Upper lobe of right lung (tissue), 1 donor: ENCODE measurements around the gene FGFR2. TPM values are rescaled to one million over a fixed set of nuclear protein-coding genes. Genes with fewer than 3 reads are reported as not detected.

Experiments
- ATAC-seq: fragments of 200-7000 bp; cut with Tn5 transposase; one replicate; pipeline ENCODE4 v1.9.1; 2020; ENCODE audit warnings: mild to moderate bottlenecking, moderate library complexity
- DNase-seq: peaks from one replicate; pipeline ENCODE4 v3.0.0-alpha.2; 2020
- H3K27ac ChIP-seq: fragments of 200-600 bp; one replicate; pipeline ENCODE4 v1.8.0; 2022
- H3K27me3 ChIP-seq: fragments of 200-600 bp; one replicate; pipeline ENCODE4 v1.8.0; 2022; ENCODE audit warnings: mild to moderate bottlenecking
- H3K36me3 ChIP-seq: fragments of 200-600 bp; one replicate; pipeline ENCODE4 v1.8.0; 2022
- H3K4me1 ChIP-seq: fragments of 200-600 bp; one replicate; pipeline ENCODE4 v1.8.0; 2022
- H3K4me3 ChIP-seq: fragments of 200-600 bp; one replicate; pipeline ENCODE4 v1.8.0; 2022; ENCODE audit warnings: mild to moderate bottlenecking
- H3K9me3 ChIP-seq: fragments of 200-600 bp; one replicate; pipeline ENCODE4 v1.8.0; 2022
- CTCF ChIP-seq: fragments of 200-600 bp; IDR thresholded peaks from one replicate; pipeline ENCODE4 v1.8.0; 2022; ENCODE audit warnings: antibody characterized with exemption
- intact Hi-C: fragments of 100-400 bp; cut with DNase I; formaldehyde crosslinking; loops from one replicate; pipeline ENCODE4 v1.11.0; 2022
- total RNA-seq: library from RNA; stranded (reverse); fragmentation: NEBNext Ultra II Directional; extraction: Animal tissue kit (Norgen Biotek cat#: 25700); gene quantifications from one replicate; pipeline ENCODE4 v1.2.1, GENCODE V29; 2021
- donor health status: DM: no; HTN: yes; CAD: no; lungs with severe emphysema.

The FGFR2 gene
- total RNA-seq, 1 donor from 2014 or later = 58.7 TPM

- no peak for DNase-seq
- no peak for TF ChIP-seq CTCF
- intact Hi-C loops = no loop called here
These were observed 12.6 kb upstream of the FGFR2 start for GRCh38 chr10:121610798-121611323.

GRCh38 chr10:121609426-121610380 is 11.5 kb upstream of the FGFR2 start:
- Histone ChIP-seq H3K4me1 (no peaks in the 10 kb centered on the region), H3K4me3 (no peak overlapping the region), H3K9me3 (no peaks in the 10 kb centered on the region), H3K27me3 (peaks cover 7% of the 10 kb centered on the region), H3K27ac (no peak overlapping the region), H3K36me3 (no peaks in the 10 kb centered on the region)
- ATAC-seq (no peak), DNase-seq (no peak)
- intact Hi-C loops = loop anchor here (10.0 kb wide), 1 partner anchor 665 kb away; no protein-coding TSS in a partner anchor
- no peak for TF ChIP-seq CTCF

More at GRCh38 chr10:121610798-121611323, 12.6 kb upstream of the FGFR2 start:
- Histone ChIP-seq H3K9me3 (no peaks in the 10 kb centered on the region), H3K27me3 (peaks cover 7% of the 10 kb centered on the region), H3K36me3 (no peaks in the 10 kb centered on the region), H3K4me1 (no peaks in the 10 kb centered on the region), H3K27ac (no peak overlapping the region), H3K4me3 (no peak overlapping the region)
- ATAC-seq = no peak

GRCh38 chr10:121608469-121609190 is 10.4 kb upstream of the FGFR2 start:
- H3K36me3 ChIP-seq = no peaks in the 10 kb centered on the region
- DNase-seq = peak; percentile 85
- intact Hi-C loops = loop anchor here (10.0 kb wide), 1 partner anchor 664 kb away; no protein-coding TSS in a partner anchor

GRCh38 chr10:121607310-121608055 is 9.2 kb upstream of the FGFR2 start:
- Histone ChIP-seq H3K27ac (no peak overlapping the region), H3K36me3 (no peaks in the 10 kb centered on the region), H3K4me3 (peak overlapping the region; percentile 35), H3K4me1 (no peaks in the 10 kb centered on the region), H3K27me3 (peaks cover 7% of the 10 kb centered on the region), H3K9me3 (no peaks in the 10 kb centered on the region)
- DNase-seq = no peak
- ATAC-seq = no peak
- TF ChIP-seq CTCF = no peak
- intact Hi-C loops = loop anchor here (10.0 kb wide), 1 partner anchor 663 kb away; no protein-coding TSS in a partner anchor

More at GRCh38 chr10:121608469-121609190, 10.4 kb upstream of the FGFR2 start:
- Histone ChIP-seq H3K27me3 (peaks cover 7% of the 10 kb centered on the region), H3K4me3 (peak overlapping the region; percentile 35), H3K4me1 (no peaks in the 10 kb centered on the region), H3K27ac (peak overlapping the region; percentile 55), H3K9me3 (no peaks in the 10 kb centered on the region)
- peak; percentile 95 for ATAC-seq
- peak; percentile 84 for TF ChIP-seq CTCF

- no peak for TF ChIP-seq CTCF
- H3K4me3 ChIP-seq = no peak overlapping the region
- peaks cover 7% of the 10 kb centered on the region for H3K27me3 ChIP-seq
- H3K36me3 ChIP-seq = no peaks in the 10 kb centered on the region
- no peaks in the 10 kb centered on the region for H3K9me3 ChIP-seq
- DNase-seq (no peak), ATAC-seq (no peak)
- no peak overlapping the region for H3K27ac ChIP-seq
- H3K4me1 ChIP-seq = no peaks in the 10 kb centered on the region
- intact Hi-C loops = loop anchor here (10.0 kb wide), 1 partner anchor 661 kb away; no protein-coding TSS in a partner anchor
These were observed 7.5 kb upstream of the FGFR2 start for GRCh38 chr10:121605708-121606107.
